ENCODE results near the gene MYOG.

- TF ChIP-seq EZH2 (IDR thresholded peaks at IDR 0.05): no peak
- no peak for TF ChIP-seq POLR2AphosphoS5 (IDR thresholded peaks at IDR 0.05; ENCODE audit: borderline replicate concordance, low read depth, low read length)
- TF ChIP-seq FOXP2 (optimal IDR thresholded peaks at IDR 0.05; ENCODE audit: control extremely low read depth, extremely low read length, insufficient read depth): no peak
Measured at GRCh38 chr1:203112475-203112874, 26.7 kb upstream of the MYOG start.

Data from SK-N-MC (cell line).